ENCODE results near the gene FAR1. TPM values are rescaled to one million over a fixed set of nuclear protein-coding genes. Genes with fewer than 3 reads are reported as not detected.

Gene FAR1
- total RNA-seq, 1 donor from 2014 or later, result 35.1 TPM

DNA sequence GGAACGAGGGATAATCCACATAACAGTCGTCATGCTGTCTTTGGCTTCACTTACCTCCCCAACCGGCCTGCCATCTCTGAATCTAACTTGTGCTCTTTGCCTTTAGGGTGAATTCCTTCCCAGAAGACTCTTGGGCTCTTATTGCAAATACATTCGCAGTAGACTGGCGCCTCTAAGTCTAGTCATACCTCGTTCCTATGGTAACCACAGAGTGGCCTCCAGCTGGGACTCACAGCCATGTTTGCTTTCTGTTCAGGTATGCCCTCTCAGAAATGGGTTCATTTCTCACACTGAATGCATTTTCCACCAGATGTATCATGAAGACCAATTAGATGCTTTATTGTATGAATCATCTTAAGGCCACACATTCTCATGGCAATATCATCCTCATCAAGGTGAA, 112.7 kb downstream of the FAR1 start:
- intact Hi-C loops (cut with micrococcal nuclease), result no loop called here
- TF ChIP-seq, protein P1, sequence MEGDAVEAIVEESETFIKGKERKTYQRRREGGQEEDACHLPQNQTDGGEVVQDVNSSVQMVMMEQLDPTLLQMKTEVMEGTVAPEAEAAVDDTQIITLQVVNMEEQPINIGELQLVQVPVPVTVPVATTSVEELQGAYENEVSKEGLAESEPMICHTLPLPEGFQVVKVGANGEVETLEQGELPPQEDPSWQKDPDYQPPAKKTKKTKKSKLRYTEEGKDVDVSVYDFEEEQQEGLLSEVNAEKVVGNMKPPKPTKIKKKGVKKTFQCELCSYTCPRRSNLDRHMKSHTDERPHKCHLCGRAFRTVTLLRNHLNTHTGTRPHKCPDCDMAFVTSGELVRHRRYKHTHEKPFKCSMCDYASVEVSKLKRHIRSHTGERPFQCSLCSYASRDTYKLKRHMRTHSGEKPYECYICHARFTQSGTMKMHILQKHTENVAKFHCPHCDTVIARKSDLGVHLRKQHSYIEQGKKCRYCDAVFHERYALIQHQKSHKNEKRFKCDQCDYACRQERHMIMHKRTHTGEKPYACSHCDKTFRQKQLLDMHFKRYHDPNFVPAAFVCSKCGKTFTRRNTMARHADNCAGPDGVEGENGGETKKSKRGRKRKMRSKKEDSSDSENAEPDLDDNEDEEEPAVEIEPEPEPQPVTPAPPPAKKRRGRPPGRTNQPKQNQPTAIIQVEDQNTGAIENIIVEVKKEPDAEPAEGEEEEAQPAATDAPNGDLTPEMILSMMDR (IDR thresholded peaks at IDR 0.05; ENCODE audit: borderline replicate concordance), result no peak
- Histone ChIP-seq H3K4me1 (no peaks in the 10 kb centered on the region), H3K36me3 (no peaks in the 10 kb centered on the region), H3K9me3 (replicated peaks) (no peaks in the 10 kb centered on the region), H3K27me3 (ENCODE audit: low read depth) (peaks cover 74% of the 10 kb centered on the region), H3K27ac (replicated peaks) (no peak overlapping the region), H3K4me3 (no peak overlapping the region)
- no peak for DNase-seq

Other genes starting within 250 kb of the FAR1 start
- 26.4 TPM for gene BTBD10, start 205.4 kb upstream of the FAR1 start, total RNA-seq
- gene PTH, start 172.7 kb upstream of the FAR1 start, total RNA-seq, result not detected

Measured in left ventricle myocardium inferior (tissue), 1 donor.